HEK293T (cell line): ENCODE measurements around the gene COMMD7.

Experiments
- CTBP1 ChIP-seq: fragments of 450-650 bp; IDR thresholded peaks from 2 replicates; pipeline ENCODE4 v1.6.1; 2016; ENCODE audit warnings: borderline replicate concordance
- ELF4 ChIP-seq: fragments of 450-650 bp; IDR thresholded peaks from 2 replicates; pipeline ENCODE4 v1.6.1; 2017; ENCODE audit warnings: antibody characterized with exemption
- HDGF ChIP-seq: fragments of 450-650 bp; IDR thresholded peaks from 2 replicates; pipeline ENCODE4 v1.6.1; 2017; ENCODE audit warnings: antibody characterized with exemption, borderline replicate concordance
- LEF1 ChIP-seq: fragments of 450-650 bp; IDR thresholded peaks from 2 replicates; pipeline ENCODE4 v1.6.1; 2017; ENCODE audit warnings: mild to moderate bottlenecking, borderline replicate concordance
- SP1 ChIP-seq: fragments of 450-650 bp; IDR thresholded peaks from 2 replicates; pipeline ENCODE4 v1.6.1; 2017
- SUZ12 ChIP-seq: fragments of 450-650 bp; IDR thresholded peaks from 2 replicates; pipeline ENCODE4 v1.6.1; 2016; ENCODE audit warnings: mild to moderate bottlenecking
- TARDBP ChIP-seq: fragments of 450-650 bp; IDR thresholded peaks from 2 replicates; pipeline ENCODE4 v1.6.1; 2016
- ZNF384 ChIP-seq: fragments of 450-650 bp; IDR thresholded peaks from 2 replicates; pipeline ENCODE4 v1.6.1; 2016

DNA sequence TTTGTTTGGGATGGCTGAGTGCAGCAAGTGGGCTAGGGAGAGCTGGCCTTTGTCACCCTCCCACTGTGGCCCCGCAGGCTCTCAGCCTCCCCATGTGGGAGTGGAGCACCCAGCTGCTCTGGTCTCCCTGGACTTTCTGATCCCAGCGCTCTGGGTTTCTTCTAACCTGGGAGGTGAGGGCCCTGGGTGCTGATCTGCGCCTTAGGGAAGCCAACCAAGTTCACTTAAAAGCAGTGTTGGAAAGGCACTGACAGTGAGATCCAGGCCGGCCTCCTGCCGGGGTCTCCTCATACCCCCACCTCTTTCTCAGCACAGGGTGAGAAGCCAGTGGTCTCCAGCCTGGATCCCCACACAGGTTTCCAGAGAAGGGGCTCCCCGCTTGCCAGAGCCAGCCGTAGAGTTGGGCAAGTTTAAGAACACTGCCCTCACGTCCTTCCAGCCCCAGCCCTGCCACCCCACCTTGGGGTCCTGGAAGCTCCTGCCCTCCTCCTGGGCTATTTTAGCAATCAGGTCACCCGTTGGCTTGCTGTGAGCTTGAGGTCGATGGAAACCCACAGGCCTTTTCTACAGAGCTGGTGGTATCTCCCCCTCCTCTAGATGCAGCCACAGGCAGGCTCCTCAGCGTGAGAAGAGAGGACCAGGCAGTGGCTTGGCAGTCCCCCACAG is 79.1 kb downstream of the COMMD7 start:
- TF ChIP-seq TARDBP (no peak), HDGF (no peak), ELF4 (no peak), SUZ12 (no peak), ZNF384 (no peak), SP1 (no peak), CTBP1 (no peak), LEF1 (no peak)
